GM19043 (cell line): ENCODE results near the gene SP5.
"Not testable (repeated sequence)": the region's sequence is repeated elsewhere in the genome, so short reads cannot be mapped to it uniquely, and the experiment has no call there.

Source experiments
- ATAC-seq: cut with Tn5 transposase; IDR thresholded peaks from one replicate; pipeline ENCODE4 v1.9.1; 2021; ENCODE audit warnings: low read depth; ENCODE audit not compliant: unreplicated experiment

The SP5 gene

GRCh38 chr2:170737406-170737805 lies 22.3 kb downstream of the SP5 start:
- ATAC-seq = no peak

DNA sequence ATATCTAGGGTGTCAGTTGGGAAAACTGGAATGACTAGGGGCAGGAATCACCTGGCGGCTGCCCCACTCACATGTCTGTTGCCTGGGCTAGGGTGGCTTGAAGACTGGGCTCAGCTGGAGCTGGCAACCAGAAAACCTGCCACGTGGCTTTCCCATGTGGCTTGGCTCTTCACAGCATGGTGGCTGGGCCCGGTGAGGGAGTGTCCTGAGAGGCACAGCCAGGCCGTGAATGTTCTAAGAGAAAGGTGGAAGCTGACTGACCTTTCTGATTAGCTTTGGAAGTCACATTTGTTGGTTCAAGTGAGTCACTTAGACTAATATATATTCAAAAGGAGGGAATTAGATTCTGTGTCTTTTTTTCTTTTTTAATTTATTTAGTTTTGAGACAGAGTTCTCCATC lies 22.7 kb downstream of the SP5 start:
- ATAC-seq = no peak

DNA sequence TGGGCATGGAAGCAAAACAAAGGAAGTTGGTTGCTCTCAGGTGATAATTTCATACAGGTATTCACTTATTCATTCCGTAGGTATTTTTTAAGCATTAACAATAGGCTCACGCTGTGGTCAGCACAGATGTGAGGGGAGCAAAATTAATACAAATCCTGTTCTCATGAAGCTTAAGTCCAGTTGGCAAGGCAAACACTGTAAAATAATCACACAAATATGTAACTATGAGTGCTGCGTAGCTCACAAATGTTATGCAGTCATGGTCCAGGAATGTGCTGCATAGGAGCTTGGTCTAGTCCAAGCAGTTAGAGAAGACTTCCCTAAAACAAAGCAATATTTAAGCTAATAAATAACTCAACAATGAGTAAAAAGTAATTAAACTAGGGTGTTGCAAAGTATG lies 23.9 kb downstream of the SP5 start:
- ATAC-seq = no peak

- no peak for ATAC-seq
Measured at GRCh38 chr2:170739507-170740046, 24.4 kb downstream of the SP5 start.

DNA sequence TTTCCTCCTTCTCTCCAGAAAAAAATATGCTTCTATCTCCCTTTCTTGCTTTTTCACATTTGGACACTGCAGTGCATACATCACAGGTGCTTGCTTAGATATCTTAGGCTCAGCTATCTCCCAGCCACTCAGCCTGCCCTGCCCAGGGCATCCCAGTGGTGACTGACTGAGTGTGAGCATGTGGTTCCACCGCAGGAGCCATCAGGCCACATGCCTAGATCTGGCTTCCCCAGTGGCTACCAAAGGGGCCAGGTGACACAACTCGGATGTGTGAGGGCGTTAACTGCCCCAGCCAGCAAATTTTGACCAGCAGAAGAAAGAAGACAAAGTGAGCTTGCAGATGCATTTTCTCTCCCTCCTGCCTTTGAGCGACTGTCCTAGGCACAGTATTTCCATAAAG lies 25.5 kb downstream of the SP5 start:
- ATAC-seq = no peak

GRCh38 chr2:170742000-170742399 lies 26.9 kb downstream of the SP5 start:
- ATAC-seq = no peak

DNA sequence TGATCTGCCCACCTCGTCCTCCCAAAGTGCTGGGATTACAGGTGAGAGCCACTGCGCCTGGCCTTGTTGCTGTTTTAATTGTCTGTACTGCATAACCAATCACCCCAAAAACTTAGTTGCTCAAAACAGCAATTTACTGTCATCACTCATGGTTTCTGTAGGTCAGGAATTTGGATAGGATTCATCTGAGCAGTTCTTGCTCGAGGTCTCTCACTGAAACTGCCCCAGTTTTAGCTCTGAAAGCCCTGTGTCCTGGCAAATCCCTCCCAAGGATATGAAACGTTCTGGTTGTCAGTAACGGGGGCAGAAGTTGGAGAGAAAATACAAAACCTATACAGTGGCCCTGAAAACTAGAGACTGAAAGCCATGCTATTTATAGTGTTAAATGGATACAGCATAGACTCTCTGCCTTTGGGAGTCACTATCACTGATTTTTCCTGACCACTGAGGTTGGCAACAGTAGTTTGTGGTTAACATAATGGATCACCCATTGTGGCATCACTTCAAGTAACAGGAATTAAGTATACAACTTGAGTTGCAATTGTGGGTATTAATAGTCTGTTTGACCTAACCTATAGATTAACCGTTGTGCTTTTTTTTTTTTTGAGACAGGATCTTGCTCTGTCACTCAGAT lies 27.9 kb downstream of the SP5 start:
- ATAC-seq = no peak

DNA sequence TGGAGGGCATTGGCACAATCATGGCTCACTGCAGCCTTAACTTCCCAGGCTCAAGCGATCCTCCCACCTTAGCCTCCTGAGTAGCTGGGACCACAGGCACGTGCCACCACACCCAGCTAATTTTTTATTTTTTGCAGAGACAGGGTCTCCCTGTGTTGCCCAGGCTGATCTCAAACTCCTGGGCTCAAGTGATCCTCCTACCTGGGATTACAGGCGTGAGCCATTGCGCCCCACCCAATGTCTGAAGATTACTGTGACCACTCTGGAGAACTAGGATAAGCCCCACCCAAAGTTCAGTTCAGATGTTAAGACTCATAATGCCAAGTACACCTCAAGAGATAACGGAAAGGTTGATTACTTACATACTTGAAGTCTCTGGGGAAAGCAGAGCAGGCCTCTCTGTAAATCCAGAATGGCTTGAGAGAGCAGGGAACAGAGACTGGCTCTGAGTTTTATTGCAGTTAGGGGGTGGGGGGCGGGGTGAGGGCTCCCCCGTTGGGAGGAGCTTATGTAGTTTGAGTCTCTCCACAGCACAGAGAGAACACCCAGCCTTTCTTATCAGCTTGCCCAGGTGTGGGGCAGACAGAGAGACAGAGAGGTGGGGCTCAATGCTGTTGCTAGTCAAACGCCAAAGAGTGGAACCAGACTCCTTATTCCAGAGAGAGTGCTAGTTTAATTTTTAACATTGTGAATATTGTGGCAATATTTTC lies 28.5 kb downstream of the SP5 start:
- ATAC-seq = no peak

GRCh38 chr2:170744248-170745002 lies 29.3 kb downstream of the SP5 start:
- no peak for ATAC-seq

- ATAC-seq = no peak
Measured at GRCh38 chr2:170745305-170745704, 30.2 kb downstream of the SP5 start.

- no peak for ATAC-seq
Measured at GRCh38 chr2:170747921-170748320, 32.8 kb downstream of the SP5 start.

- not testable (repeated sequence) for ATAC-seq
Measured at GRCh38 chr2:170751555-170751954, 36.4 kb downstream of the SP5 start.

DNA sequence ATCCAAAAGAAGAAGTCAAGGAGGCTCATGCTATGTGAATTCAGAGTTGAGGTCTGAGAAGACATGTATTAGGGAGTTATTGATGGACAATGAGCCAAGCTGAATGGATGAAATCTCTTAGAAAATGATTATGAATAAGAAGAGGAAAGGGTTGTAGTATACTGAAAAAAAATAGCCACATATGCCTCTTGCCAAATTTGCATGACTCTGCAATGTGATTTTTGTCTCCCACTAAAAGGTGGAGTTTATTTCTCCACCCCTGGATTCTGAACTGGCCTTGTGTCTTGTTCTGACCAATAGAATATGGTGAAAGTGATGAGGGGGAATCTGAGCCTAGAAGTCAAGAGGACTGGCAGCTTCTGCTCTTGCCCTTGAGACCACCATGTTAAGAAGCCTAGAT lies 46.4 kb downstream of the SP5 start:
- no peak for ATAC-seq

- ATAC-seq = no peak
Measured at GRCh38 chr2:170762760-170763159, 47.6 kb downstream of the SP5 start.

DNA sequence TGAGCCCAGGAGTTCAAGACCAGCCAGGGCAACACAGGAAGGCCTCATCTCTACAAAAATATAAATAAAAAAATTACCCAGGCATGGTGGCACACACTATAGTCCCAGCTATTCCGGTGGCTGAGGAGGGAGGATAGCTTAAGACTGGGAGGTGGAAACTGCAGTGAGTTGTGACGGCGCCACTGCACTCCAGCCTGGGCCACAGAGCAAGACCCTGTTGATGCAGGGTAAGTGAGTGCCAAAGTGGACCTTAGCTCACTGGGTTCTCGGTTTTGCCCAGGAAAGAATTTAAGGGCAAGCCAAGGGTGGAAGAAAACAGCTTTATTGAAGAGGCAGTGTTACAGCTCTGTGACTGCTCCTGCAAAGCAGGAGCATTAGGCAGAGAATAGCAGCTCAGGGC lies 48.1 kb downstream of the SP5 start:
- no peak for ATAC-seq

- ATAC-seq = no peak
Measured at GRCh38 chr2:170764880-170765261, 49.7 kb downstream of the SP5 start.

DNA sequence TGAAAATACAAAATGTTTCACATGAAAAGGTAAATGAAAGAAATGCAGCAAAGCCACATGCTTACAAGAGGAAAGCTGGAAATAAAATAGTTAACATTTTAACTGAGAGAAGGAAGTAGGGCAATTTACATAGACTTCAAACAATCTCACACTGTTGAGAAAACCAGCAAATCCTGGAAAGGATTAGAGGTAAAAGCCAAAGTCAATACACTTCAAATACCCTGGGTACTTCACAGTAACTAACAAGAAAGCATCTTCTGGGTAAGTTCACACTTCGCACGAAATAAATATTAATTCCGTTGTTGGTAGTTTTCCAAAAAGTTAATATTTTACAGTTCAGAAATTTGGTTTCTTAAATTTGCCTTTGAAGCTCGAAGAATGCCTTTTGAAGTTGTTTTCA lies 51.6 kb downstream of the SP5 start:
- no peak for ATAC-seq
